HTERT RPE-1 (cell line): Measurements from ENCODE around the gene ZNF442.
"Not testable (repeated sequence)": the region's sequence is repeated elsewhere in the genome, so short reads cannot be mapped to it uniquely, and the experiment has no call there.

ENCODE experiments used
- in situ Hi-C: fragments of 300-500 bp; cut with MboI; formaldehyde crosslinking; loops from 4 replicates; pipeline ENCODE4 v1.14.3; 2020; ENCODE audit warnings: low sequenced_read_pairs

Gene ZNF442

GRCh38 chr19:12331211-12331941 lies 34.1 kb downstream of the ZNF442 start:
- in situ Hi-C loops: no loop called here

GRCh38 chr19:12330340-12330739 lies 35.1 kb downstream of the ZNF442 start:
- in situ Hi-C loops: no loop called here

DNA sequence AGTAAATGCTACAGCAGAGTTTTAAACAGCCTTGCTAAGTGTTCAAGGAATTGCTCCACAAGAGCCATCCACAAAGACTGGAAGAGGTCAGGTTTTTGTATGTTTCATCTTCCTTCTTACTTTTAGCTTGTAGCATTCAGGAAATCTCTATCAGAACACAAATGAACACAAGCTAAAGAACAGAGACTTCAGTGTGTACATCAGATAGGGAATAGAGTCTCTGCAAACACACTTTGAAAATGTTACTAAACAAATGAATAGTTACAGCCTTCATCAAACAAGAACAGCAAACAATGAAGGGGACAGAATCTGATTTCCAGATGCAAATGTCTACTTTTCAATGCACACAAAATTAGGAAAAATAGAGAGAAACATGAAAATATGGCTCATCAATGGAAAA lies 39.8 kb downstream of the ZNF442 start:
- in situ Hi-C loops: no loop called here

- in situ Hi-C loops: no loop called here
Observed at GRCh38 chr19:12318782-12319413, 46.6 kb downstream of the ZNF442 start.

GRCh38 chr19:12314553-12314952 lies 50.9 kb downstream of the ZNF442 start:
- in situ Hi-C loops: no loop called here

GRCh38 chr19:12308891-12309290 lies 56.6 kb downstream of the ZNF442 start:
- in situ Hi-C loops: not testable (repeated sequence)
